Right lobe of liver (tissue), 6 donors: Measurements from ENCODE around the gene FAM151B. TPM values are rescaled to one million over a fixed set of nuclear protein-coding genes. Genes with fewer than 3 reads are reported as not detected.
"Not testable (repeated sequence)": the region's sequence is repeated elsewhere in the genome, so short reads cannot be mapped to it uniquely, and the experiment has no call there.

Experiments
- ATAC-seq, 4 donors: fragments of 200-7000 bp; cut with Tn5 transposase; one replicate each; pipeline ENCODE4 v1.9.1; 2020; ENCODE audit warnings: mild to moderate bottlenecking in 4 of 4, moderate library complexity in 4 of 4
- DNase-seq, 3 donors: peaks; one replicate each; pipeline ENCODE4 v3.0.0-alpha.2; 2020
- H3K27ac ChIP-seq, 3 donors: fragments of 200-600 bp; one replicate each; pipeline ENCODE4 v1.8.0; 2022
- H3K27me3 ChIP-seq, 2 donors: fragments of 200-600 bp; one replicate each; pipeline ENCODE4 v1.8.0; 2022
- H3K36me3 ChIP-seq, 4 donors: fragments of 200-600 bp; sonication (generic) in 1 of 4; one replicate each; pipeline versions ENCODE4 v1.5.1 to v1.8.0; 2017 to 2022; ENCODE audit warnings: control low read depth in 1 of 4
- H3K4me1 ChIP-seq, 4 donors: fragments of 200-600 bp; sonication (generic) in 1 of 4; one replicate each; pipeline versions ENCODE4 v1.5.1 to v1.8.0; 2017 to 2022; ENCODE audit warnings: control low read depth in 1 of 4
- H3K4me3 ChIP-seq, 3 donors: fragments of 200-600 bp; one replicate each; pipeline ENCODE4 v1.8.0; 2022
- H3K9me3 ChIP-seq, 4 donors: fragments of 200-600 bp; sonication (generic) in 1 of 4; one replicate each; pipeline versions ENCODE4 v1.5.1 to v1.8.0; 2017 to 2022; ENCODE audit warnings: control low read depth in 1 of 4
- POLR2A ChIP-seq: fragments of 450-650 bp; IDR thresholded peaks from one replicate; pipeline ENCODE4 v1.6.1; 2017; ENCODE audit warnings: antibody characterized with exemption, mild to moderate bottlenecking
- WGBS: methylation state at CpG from one replicate; pipeline ENCODE4 v1.1.6; 2018; ENCODE audit warnings: low coverage, low lambda C conversion rate; ENCODE audit not compliant: insufficient coverage; ENCODE audit errors: missing lambda C conversion rate; 5-methylcytosine and 5-hydroxymethylcytosine counted together
- intact Hi-C, 2 donors: fragments of 100-400 bp; cut with DNase I; formaldehyde crosslinking; loops; one replicate each; pipeline versions ENCODE4 v1.11.2 to v1.14.1; 2022
- total RNA-seq, 6 experiments: library from RNA; depleted of rRNA in 2 of 6; stranded (reverse); fragments of >200 nt in 2 of 6; fragmentation: NEBNext Ultra II Directional in 3 of 6; extraction: Animal tissue kit (Norgen Biotek cat#: 25700) in 3 of 6; gene quantifications; one replicate each; pipeline versions ENCODE4 v1.1.0 to v1.2.4, GENCODE V29; 2016 to 2023
- TF ChIP-seq, protein P1 (sequence below), 4 donors: fragments of 200-600 bp in 3 of 4; fragments of 450-650 bp in 1 of 4; IDR thresholded peaks; one replicate each; pipeline versions ENCODE4 v1.5.1 to v1.8.0; 2016 to 2022; ENCODE audit warnings: antibody characterized with exemption in 4 of 4, mild to moderate bottlenecking in 2 of 4
- donor health status: DM: no; HTN: yes; CAD: no.
- donor health status: DM: no; HTN: no; CAD: no.
- donor health status: DM: no; HTN: no; CAD: no.
- donor health status: DM: no; HTN: yes; CAD: no.
- donor health status: DM: no; HTN: yes; CAD: no.

Gene FAM151B
- total RNA-seq, 6 experiments from 2014 or later, result 0.81 to 1.6 (median 1.3) TPM

DNA sequence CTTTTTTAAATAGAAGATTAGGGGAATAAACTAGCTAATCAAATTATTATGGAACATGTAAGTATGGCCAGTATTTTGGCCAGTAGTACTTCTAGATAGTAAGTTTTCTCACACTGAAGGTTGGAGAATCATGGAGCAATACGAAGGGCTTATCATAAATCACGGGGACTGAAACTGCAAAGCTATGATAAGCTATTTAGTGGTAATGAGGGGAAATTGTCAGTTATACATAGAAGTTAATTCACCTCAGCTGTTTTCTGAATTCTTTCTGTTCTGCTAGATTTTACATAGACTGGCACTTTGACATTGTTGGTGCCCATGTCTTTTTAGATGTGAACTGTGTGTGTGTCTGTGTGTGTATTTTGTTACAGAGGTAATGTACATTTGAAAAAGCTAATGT is 34.5 kb upstream of the FAM151B start:
- H3K27ac ChIP-seq, result no peak overlapping the region
- no peaks in the 10 kb centered on the region for H3K27me3 ChIP-seq
- DNase-seq (no peak), ATAC-seq (no peak)
- no peaks in the 10 kb centered on the region for H3K4me1 ChIP-seq
- intact Hi-C loops, result no loop called here
- 80% methylated on average over 2 of the region's 2 CpGs for WGBS
- no peak overlapping the region for H3K4me3 ChIP-seq
- peaks cover 0 to 29% (median 11%) of the 10 kb centered on the region in 4 donors for H3K36me3 ChIP-seq
- no peaks in the 10 kb centered on the region for H3K9me3 ChIP-seq
- TF ChIP-seq POLR2A, result no peak
- TF ChIP-seq, protein P1, sequence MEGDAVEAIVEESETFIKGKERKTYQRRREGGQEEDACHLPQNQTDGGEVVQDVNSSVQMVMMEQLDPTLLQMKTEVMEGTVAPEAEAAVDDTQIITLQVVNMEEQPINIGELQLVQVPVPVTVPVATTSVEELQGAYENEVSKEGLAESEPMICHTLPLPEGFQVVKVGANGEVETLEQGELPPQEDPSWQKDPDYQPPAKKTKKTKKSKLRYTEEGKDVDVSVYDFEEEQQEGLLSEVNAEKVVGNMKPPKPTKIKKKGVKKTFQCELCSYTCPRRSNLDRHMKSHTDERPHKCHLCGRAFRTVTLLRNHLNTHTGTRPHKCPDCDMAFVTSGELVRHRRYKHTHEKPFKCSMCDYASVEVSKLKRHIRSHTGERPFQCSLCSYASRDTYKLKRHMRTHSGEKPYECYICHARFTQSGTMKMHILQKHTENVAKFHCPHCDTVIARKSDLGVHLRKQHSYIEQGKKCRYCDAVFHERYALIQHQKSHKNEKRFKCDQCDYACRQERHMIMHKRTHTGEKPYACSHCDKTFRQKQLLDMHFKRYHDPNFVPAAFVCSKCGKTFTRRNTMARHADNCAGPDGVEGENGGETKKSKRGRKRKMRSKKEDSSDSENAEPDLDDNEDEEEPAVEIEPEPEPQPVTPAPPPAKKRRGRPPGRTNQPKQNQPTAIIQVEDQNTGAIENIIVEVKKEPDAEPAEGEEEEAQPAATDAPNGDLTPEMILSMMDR (IDR thresholded peaks at IDR 0.05), result no peak

DNA sequence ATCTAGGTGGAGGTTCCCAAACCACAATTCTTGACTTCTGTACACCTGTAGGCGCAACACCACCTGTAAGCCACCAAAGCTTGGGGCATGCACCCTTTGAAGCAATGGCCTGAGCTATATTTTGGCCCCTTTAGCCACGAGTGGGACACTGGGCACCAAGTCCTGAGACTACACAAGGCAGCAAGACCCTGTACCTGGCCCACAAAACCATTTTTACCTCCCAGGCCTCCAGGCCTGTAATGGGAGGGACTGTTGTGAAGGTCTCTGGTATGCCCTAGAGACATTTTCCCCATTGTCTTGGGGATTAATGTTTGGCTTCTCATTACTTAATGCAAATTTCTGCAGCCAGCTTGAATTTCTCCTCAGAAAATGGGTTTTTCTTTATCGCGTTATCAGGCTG is 24.6 kb upstream of the FAM151B start:
- TF ChIP-seq, protein P1 (IDR thresholded peaks at IDR 0.05), result no peak
- no peak for TF ChIP-seq POLR2A
- DNase-seq (no peak), ATAC-seq (no peak)
- Histone ChIP-seq H3K4me3 (no peak overlapping the region), H3K36me3 (peaks cover 0 to 12% (median 4%) of the 10 kb centered on the region in 4 donors), H3K27ac (no peak overlapping the region), H3K27me3 (no peaks in the 10 kb centered on the region), H3K4me1 (no peaks in the 10 kb centered on the region), H3K9me3 (no peaks in the 10 kb centered on the region)
- 94% methylated on average over 2 of the region's 4 CpGs for WGBS
- intact Hi-C loops, result no loop called here

DNA sequence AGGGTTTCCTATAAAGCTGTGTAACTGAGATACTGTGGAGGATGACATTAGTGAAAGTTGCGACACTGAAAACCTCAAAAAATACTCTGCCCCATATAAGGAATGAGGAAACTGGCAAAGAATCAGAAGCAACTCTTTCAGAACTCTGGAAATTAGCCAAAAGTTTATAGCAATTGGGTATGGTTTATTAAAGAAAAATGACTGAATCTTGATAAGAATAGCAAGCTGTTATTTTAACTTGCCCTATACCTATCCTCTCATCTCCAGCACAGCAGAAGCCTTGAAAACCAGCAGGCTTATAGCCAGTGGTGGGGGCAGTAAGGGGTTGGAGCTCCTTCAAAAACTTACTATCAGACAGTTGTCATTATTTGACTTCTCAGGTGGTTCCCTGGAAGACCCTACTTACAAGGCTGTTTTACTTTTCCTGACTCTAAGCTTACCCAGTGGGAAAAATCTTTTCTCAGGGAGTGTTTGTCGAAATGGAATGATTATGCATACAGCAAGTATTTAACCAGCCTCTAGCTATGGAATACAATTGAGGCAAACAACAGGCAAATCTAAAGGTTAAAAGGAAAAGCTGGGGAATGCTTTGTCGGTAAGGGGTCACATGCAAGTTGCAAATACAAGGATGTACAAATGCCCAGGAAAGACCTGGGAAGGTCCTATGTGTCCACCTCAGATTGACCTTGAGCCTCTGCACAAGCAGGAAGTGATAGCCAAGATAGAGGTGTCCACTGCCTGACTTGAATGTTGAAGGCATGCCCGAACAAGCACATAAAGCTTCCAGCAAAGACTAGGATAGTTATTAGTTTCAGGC is 21.0 kb upstream of the FAM151B start:
- WGBS, result 73% methylated on average over 4 of the region's 4 CpGs
- TF ChIP-seq, protein P1 (IDR thresholded peaks at IDR 0.05), result no peak
- no peak for TF ChIP-seq POLR2A
- Histone ChIP-seq H3K4me3 (no peak overlapping the region), H3K4me1 (no peaks in the 10 kb centered on the region), H3K36me3 (peaks cover 0 to 8% (median 0%) of the 10 kb centered on the region in 4 donors), H3K9me3 (no peaks in the 10 kb centered on the region), H3K27me3 (no peaks in the 10 kb centered on the region), H3K27ac (no peak overlapping the region)
- intact Hi-C loops, result no loop called here
- no peak for DNase-seq
- ATAC-seq, result peak in 3 of 4 donors; percentile 34 to 81 (median 44)

GRCh38 chr5:80468131-80468530 is 19.8 kb upstream of the FAM151B start:
- H3K27me3 ChIP-seq, result no peaks in the 10 kb centered on the region
- DNase-seq (no peak), ATAC-seq (no peak)
- intact Hi-C loops, result no loop called here
- peaks cover 0 to 8% (median 0%) of the 10 kb centered on the region in 4 donors for H3K36me3 ChIP-seq
- no peak overlapping the region for H3K27ac ChIP-seq
- H3K4me1 ChIP-seq, result no peaks in the 10 kb centered on the region
- no peak overlapping the region for H3K4me3 ChIP-seq
- TF ChIP-seq, protein P1 (IDR thresholded peaks at IDR 0.05), result no peak
- TF ChIP-seq POLR2A, result no peak
- H3K9me3 ChIP-seq, result no peaks in the 10 kb centered on the region
- 100% methylated on average over 1 of the region's 1 CpG for WGBS

DNA sequence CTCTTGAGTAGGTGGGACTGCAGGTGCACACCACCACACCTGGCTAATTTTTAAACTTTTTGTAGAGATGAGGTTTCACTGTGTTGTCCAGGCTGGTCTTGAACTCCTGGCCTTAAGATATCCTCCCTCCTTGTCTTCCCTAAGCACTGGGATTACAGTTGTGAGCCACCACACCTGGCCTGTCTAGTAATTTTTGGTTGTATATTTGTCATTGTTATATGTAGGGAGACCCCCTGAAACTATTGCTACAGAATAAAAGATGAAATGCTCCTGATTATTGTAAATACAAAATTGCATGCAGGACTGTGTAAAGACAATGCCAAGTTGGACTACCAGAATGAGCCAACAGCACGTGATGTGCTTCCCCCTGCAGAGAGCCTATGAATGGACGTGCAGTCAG is 17.3 kb upstream of the FAM151B start:
- DNase-seq, ATAC-seq, H3K27ac ChIP-seq, intact Hi-C loops, H3K4me3 ChIP-seq, H3K27me3 ChIP-seq, H3K9me3 ChIP-seq, H3K4me1 ChIP-seq: not testable (repeated sequence)
- peaks cover 0 to 10% (median 4%) of the 10 kb centered on the region in 4 donors for H3K36me3 ChIP-seq
- whole genome bisulfite sequencing, result 86% methylated on average over 1 of the region's 2 CpGs
